ENCODE results near the gene RASAL1.
A peak's percentile ranks its signal among the peaks of the same experiment; 100 is the strongest.

The RASAL1 gene

GRCh38 chr12:113102811-113103210 lies 32.8 kb downstream of the RASAL1 start:
- DNase-seq (ENCODE audit: extremely low read depth, low read depth) = no peak
- H3K4me3 ChIP-seq (replicated peaks; ENCODE audit: low read depth, low read length) = no peak overlapping the region
- TF ChIP-seq CTCF (IDR thresholded peaks at IDR 0.05; ENCODE audit: low read depth, low read length, missing control alignments) = no peak

DNA sequence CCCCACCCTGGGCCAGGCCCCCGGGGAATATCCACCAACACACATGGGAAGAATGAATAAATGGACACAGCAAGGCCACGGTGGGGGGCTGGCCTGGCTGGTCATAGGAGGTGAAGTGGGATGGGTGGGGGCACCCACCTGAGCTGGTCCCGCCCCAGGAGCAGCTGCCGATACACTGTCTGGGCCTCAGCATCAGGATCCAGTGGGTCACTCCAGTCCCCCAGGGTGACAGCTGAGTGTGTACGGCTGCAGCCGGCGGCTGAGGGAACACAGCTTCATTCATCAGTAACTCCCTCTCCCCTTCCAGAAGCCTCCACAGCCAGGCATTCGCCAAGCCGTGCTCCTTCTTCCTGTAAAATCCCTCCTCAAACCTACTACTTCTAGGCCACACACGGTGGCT lies 33.8 kb downstream of the RASAL1 start:
- H3K4me3 ChIP-seq (replicated peaks; ENCODE audit: low read depth, low read length) = no peak overlapping the region
- TF ChIP-seq CTCF (IDR thresholded peaks at IDR 0.05; ENCODE audit: low read depth, low read length, missing control alignments) = no peak
- DNase-seq (ENCODE audit: extremely low read depth, low read depth) = no peak

DNA sequence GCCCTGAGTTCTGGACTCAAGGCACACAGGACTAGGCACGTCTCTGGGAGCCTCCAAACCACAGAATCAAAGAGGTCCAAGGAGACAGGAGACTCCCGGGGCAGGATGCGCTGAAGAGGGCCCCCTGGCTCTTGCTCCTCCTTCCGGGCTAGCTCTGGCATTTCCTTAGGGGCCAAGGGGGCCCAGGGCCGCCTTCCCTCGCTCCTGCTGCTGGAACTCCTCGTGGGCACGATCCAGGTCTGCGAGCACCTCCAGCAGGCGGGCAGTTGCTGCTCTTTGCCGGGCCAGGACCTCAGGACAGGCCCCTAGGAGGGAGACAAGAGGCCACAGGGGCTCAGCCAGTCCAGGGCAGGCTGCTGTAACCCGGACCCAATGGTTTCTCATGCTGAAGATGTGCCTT lies 35.8 kb downstream of the RASAL1 start:
- no peak for TF ChIP-seq CTCF (IDR thresholded peaks at IDR 0.05; ENCODE audit: low read depth, low read length, missing control alignments)
- H3K4me3 ChIP-seq (replicated peaks; ENCODE audit: low read depth, low read length) = no peak overlapping the region
- DNase-seq (ENCODE audit: extremely low read depth, low read depth) = no peak

- no peak overlapping the region for H3K4me3 ChIP-seq (replicated peaks; ENCODE audit: low read depth, low read length)
- no peak for DNase-seq (ENCODE audit: extremely low read depth, low read depth)
- no peak for TF ChIP-seq CTCF (IDR thresholded peaks at IDR 0.05; ENCODE audit: low read depth, low read length, missing control alignments)
Measured at GRCh38 chr12:113099364-113099763, 36.2 kb downstream of the RASAL1 start.

DNA sequence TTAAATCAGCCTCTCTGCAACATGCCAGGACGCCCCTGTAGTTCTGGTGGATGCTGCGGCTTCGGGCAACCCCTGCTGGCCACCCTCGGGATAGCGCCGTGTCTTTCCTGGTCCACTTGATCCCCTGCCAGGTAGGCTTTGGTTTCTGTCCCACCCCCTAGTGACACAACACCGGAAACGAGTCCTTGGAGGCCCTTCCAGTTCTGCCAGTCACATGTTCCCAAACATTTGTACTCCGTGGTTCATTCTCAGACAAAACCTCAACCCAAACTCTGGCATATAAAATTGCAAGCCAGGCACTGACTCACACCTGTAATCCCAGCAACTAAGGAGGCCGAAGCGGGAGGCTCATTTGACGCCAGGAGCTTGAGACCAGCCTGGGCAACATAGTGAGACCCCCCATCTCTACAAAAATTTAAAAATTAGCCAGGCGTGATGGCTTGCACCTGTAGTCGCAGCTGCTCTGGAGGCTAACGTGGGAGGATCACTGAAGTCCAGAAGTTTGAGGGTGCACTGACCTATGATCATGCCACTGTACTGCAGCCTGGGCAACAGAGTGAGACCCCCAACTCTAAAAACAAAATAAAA lies 37.0 kb downstream of the RASAL1 start:
- peak; percentile 85 for TF ChIP-seq CTCF (IDR thresholded peaks at IDR 0.05; ENCODE audit: low read depth, low read length, missing control alignments)
- DNase-seq (ENCODE audit: extremely low read depth, low read depth) = peak; percentile 74
- H3K4me3 ChIP-seq (replicated peaks; ENCODE audit: low read depth, low read length) = no peak overlapping the region

DNA sequence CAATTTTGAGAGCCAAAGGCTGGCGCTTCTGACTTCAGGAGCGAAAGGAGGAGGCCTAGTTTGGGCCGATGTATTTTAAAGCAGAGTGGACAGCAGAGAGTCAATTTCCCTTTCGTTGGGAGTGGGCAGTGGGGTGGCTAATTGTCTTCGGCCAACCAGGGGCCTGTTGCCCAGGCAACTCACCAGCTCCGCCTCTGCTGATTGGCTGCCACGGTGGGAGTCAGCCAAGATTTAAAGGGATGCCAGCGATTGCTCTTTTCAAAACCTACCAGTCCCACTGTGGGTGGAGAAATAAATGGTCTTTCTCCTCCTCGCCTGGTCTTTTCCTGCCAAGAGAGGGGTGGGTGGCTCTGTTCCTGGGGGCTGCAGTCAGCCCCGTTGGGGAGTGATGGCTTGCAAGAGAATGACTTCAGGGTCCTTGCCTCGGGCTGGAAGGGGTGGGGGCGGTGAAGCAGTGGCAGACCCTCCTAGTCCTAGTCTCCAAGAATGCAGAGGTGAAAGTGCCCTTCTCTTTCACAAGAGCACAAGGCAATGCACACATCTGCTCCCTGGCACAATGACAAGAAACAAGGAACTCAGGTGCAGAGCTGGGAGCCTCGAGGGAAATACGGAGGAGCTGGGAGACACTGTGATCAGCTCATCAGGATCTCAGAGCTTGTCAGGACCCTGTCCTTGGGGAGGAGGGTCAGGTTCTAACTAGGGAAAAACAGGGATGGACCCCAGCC lies 37.7 kb downstream of the RASAL1 start:
- H3K4me3 ChIP-seq (replicated peaks; ENCODE audit: low read depth, low read length) = no peak overlapping the region
- no peak for TF ChIP-seq CTCF (IDR thresholded peaks at IDR 0.05; ENCODE audit: low read depth, low read length, missing control alignments)
- DNase-seq (ENCODE audit: extremely low read depth, low read depth) = no peak

Data from HFF-Myc (cell line).